ENCODE measurements around the gene MCAM.

Gene MCAM, protein sequence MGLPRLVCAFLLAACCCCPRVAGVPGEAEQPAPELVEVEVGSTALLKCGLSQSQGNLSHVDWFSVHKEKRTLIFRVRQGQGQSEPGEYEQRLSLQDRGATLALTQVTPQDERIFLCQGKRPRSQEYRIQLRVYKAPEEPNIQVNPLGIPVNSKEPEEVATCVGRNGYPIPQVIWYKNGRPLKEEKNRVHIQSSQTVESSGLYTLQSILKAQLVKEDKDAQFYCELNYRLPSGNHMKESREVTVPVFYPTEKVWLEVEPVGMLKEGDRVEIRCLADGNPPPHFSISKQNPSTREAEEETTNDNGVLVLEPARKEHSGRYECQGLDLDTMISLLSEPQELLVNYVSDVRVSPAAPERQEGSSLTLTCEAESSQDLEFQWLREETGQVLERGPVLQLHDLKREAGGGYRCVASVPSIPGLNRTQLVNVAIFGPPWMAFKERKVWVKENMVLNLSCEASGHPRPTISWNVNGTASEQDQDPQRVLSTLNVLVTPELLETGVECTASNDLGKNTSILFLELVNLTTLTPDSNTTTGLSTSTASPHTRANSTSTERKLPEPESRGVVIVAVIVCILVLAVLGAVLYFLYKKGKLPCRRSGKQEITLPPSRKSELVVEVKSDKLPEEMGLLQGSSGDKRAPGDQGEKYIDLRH

GRCh38 chr11:119316729-119317591 is at the start of gene MCAM:
MCAM (minus strand) TSS chr11:119317130; CDS start chr11:119317101, 29 bp downstream.
- DNase-seq: no peak

- DNase-seq: no peak
These were observed 48.2 kb upstream of the MCAM start for GRCh38 chr11:119365071-119365591.

DNA sequence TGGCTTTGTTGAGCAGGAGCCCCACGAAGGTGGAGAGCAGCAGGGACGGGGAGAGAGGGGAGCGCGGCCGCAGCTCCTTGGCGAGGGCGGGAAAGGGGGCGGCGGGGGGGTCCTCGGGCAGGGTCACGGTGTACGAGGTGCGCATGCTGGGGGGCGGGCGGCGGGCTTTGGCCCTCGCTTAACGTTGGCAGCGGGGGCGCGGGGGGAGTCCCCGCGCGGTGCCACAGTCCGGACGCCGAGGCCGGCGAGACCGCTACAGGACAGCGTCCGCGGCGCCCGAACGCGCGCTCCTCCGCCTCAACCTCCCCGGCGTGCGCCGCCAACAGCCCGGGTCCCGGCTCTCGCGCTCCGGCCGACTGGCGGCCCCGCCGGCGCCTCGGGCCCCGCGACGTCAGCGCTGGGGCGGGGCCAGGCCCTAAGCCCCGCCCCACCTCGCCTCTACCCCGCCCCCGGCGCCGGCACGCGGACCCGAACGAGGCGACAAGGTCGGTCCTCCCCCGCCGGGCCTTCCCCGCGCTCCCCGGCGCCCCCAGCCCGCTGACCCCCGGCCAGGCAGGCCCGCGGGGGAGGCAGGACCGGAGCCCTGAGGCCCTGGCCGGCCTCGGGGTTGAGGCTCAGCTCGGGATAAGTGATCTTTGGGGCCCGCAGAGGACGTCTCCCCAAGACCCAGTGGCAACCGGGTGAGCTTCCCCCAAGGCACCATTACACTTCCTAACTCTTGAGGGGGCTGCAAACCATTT is 47.1 kb upstream of the MCAM start:
- DNase-seq: peak in 3 of 4 experiments; percentile 12 to 31 (median 21)

DNA sequence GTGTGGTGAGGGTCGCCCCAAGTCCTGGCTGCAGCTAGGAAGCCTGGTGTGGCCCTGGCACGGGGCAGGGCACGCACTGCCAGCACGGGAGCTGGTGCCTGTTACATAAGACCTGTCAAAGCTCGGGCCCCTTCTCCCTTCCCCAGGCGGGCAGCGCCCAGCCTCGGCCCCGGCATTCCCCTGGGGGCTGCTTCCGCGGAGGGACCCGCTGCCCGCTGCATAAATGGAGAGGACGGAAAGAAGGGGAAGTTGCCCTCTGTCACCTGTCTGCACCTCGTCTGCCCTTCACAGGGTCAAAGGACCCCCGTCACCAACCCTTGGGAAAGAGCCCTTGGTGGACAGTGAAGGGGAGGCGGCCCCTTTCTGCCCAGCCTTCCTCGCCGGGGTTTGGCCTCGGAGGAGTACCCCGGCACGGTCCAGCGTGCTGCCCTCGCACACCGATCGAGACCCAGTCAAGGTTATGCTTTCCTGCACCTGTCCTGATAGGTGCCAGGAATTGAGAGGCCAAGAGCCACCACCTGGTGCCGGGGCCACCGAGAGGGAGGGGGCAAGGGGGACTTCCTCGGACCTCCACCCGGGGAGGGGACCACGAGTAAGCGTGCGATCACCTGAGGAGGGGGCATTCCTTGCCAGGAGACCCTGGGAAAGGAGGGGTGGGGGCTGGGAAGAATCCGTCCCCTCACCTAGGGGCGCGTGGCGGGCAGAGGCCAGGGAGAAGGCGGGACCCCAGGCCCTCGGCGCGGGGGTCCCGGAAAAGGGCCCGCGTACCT is 46.3 kb upstream of the MCAM start:
- DNase-seq: no peak

- no peak for DNase-seq
These were observed 45.8 kb upstream of the MCAM start for GRCh38 chr11:119362741-119363080.

DNA sequence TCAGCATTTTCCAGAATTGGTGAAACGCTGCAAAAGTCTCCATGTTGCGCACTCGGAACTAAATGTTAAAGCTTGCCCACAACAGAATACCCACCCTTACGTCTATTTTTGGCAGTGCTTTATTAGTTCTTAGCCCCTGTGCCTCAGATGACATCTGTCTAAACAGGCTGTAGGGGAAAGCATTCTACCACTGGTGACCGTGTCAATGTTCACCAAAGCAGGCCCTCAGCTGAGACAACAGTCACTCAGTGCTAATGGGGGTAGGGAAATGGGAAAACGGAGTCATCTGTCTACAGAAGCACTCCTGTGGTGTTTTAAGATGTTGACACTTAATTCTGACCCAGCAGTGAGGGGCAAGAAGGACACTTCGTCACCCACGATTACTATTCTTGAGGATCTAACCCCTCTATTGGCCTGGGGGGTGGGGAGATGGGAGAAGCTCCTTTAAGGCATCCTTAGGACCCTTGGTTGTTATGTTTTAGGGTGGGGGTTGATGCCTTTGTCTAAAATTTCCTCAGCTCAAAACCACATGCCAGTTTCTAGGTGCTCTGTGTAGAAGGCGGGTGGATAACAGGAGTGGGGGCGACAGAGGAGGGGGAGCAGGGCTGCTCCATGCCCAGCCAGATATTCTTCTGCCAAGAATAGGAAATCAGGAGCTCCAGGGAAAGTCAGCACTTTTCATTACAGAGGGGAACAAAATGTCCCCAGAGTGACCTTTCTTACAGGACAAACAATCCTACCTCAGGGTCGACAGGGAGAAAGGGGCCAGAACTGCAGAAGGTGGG is 45.2 kb upstream of the MCAM start:
- no peak for DNase-seq

- no peak for DNase-seq
These were observed 44.3 kb upstream of the MCAM start for GRCh38 chr11:119361056-119361787.

DNA sequence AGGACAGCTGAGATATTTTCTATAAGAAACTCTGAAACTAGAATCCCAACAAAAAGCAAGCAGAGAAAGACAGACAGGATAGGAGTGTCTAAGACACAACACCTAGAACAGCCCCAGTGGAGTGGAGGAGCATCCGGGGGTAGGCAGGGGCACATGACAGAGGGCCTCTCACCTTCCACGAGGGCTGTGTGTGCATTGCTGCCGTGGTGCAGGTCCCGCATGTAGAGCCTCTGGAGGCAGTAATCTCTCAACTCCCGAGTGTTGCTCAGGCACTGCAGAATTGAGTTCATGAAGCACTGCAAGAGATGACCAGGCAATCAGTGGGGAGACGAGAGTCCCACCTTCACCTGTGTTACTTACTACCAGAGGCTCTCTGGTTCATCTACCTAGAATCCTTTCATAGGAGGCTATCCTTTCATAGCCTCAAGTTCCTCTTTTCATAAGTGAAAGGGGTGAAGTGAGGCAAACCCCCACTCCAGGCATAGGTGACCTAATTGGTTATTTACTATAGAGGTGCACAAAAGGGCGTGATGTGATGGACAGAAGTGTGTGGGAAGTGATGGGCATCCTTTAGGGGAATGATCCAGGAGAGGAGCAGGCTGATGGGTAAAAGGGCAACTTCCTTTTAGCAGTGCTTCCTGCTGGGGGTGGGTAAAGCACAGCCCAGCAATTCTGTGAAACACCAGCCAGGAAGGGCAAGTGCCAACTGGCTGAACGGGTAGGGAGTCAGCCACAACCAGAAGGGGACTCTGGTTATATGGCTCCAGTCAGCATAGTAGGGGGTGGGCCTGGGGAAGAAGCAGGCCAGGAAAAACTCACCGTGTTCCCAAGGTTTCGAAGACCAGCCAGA is 42.7 kb upstream of the MCAM start:
- DNase-seq: no peak

DNA sequence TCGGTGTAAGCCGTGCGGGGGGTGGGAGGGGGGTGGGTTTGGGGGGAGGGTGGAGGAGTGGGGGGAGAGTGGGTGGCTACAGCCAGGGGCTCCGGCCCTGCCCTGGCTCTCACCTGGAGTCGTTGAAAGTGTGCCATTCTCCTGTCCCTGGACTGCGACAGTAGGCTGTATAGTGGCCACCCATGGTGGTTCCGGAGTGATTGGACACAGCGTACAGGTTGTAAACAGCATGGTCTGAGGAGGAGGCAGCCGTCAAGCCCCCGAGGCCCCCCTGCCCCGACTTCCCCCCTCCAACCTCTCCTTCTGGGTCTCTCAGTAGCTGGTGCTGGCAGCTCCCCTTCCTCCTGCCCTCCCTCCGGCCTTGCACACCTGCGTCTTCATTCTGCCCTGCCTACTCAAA is 40.1 kb upstream of the MCAM start:
- no peak for DNase-seq

DNA sequence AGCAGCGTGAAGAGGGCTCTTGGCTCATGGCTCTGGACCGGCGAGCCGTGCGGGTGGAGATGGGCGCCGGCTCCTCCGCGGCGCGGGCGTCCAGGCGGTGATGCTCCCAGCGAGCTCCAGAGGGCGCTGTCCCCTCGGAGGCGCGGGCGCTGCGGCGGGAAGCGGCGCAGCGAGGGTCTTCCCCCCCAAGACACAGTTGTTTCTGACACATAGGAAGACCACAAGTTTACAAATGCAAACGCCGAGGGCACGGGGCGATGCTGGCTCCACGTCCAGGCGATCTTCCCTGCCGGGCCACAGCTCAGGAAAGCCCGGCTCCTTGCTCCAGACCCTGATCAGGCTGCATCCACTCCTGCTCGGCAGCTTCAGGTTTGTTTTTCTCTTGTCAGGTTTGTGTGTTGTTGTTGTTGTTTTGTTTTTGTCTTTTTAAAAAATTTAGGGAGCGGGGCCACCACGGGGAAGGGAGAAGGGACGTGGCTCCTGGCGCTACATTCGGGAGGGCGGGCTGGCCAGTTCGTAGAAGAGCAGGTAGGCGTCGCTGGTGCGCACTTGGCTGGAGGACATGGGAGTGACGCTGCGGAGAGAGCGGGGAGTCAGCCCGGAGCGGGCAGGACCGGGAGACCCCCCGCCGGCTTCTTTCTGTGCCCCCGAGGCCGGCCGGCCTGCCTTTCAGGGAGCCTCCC is 39.6 kb upstream of the MCAM start:
- DNase-seq: peak; percentile 40 to 48 (median 44)

- no peak for DNase-seq
These were observed 38.3 kb upstream of the MCAM start for GRCh38 chr11:119355091-119355843.

- no peak for DNase-seq
These were observed 35.9 kb upstream of the MCAM start for GRCh38 chr11:119352857-119353260.

DNA sequence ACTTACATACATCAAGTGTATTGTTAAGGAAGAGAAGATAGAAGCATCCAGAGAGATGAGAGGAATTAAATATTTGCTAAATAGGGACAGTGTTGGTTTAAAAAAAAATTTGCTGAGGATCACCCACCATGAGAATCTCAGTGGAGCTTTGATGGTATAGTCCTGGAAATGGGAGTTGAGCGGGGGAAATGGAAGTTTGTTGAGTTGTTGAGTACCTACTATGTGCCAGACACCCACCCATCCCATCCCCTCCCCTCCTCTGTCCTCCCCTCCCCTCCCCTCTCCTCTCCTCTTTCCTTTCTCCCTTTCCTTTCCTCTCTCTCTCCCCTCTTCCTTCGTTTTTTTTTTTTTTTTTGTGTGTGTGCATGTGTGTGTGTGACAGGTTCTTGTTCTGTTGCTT is 34.3 kb upstream of the MCAM start:
- no peak for DNase-seq

DNA sequence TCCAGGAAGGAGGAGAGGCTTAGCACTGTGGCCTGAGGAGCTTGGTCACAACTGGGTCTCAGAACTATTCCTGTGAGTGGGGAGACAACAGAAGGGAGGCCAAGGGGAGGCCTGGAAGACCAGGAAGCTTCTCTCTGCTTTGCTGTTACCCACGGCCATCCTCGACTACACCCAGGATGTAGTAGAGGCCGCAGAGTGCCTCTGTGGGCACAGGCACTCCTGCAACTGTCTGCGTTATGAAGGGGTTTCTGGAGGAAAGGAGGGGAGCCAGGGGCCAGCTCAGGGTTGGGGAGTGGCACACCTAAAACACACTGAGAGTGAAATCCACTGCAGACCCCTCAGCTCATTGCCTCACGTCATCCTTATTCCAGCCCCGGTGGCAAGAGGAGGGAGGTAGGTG is 33.4 kb upstream of the MCAM start:
- DNase-seq: no peak

DNA sequence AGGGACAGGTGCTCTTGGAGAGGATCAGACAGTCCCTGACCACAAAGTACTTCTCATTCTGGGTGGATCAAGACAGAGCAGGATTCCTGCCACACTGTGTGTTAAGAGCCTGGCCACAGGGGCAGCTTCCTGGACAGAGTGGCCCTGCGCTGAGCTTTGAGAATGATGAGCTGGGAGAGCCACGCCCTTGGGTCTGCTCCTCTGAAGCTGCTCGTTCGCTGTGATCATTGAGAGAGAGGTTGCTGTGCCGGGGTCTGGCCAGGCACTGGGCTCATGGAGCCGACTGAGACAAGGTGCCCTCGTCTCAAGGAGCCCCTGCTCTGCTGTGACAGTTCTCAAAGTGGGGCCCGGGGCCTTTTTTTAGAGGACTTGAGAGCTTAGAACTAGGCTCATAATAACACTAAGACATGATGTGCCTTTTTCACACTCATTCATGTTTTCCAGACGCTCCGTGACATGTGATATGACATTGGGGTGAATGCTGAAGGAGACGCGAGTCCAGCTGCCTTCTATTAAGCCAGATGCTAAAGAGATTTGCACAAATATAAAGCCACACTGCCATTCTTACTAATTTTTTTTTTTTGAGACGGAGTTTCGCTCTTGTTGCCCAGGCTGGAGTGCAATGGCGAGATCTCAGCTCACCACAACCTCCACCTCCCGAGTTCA is 31.1 kb upstream of the MCAM start:
- DNase-seq: no peak

- DNase-seq: no peak
These were observed 30.3 kb upstream of the MCAM start for GRCh38 chr11:119347242-119347641.

DNA sequence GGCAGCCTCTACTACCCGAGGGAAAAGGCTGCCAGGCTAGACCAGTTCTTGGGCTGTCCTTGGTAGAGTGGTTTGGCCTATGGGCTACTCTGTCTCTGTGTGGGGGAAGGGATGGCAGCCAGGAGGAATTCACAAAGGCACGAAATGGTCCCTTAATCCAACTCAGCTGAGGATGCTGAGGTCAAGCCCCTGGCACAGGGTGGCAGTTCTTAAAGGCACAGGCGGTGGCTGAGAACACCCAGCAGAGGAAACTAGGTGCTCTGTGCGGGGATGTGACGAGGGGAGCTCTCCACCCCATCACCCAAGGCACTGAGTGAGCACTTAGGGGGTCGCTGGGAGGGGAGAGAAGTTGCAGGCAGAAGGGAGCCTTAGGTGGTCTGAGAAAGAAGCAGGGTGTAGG is 29.7 kb upstream of the MCAM start, which contains the start of gene MFRP:
Gene MFRP, minus strand, starts transcription at position 101 of the 400 bp plus-strand sequence. CDS start 192 bp downstream, outside the sequence.
- no peak for DNase-seq

Measured in activated CD4-positive, CD25-positive, alpha-beta regulatory T cell (primary cell).